NCI-H128 (cell line): ENCODE data around the gene GARS1.
"Not testable (repeated sequence)": the region's sequence is repeated elsewhere in the genome, so short reads cannot be mapped to it uniquely, and the experiment has no call there.

Source experiments
- DNase-seq: peaks from one replicate; lab custom pipeline; 2025; ENCODE audit not compliant: unreplicated experiment; lab: John Stamatoyannopoulos, UW

The GARS1 gene

DNA sequence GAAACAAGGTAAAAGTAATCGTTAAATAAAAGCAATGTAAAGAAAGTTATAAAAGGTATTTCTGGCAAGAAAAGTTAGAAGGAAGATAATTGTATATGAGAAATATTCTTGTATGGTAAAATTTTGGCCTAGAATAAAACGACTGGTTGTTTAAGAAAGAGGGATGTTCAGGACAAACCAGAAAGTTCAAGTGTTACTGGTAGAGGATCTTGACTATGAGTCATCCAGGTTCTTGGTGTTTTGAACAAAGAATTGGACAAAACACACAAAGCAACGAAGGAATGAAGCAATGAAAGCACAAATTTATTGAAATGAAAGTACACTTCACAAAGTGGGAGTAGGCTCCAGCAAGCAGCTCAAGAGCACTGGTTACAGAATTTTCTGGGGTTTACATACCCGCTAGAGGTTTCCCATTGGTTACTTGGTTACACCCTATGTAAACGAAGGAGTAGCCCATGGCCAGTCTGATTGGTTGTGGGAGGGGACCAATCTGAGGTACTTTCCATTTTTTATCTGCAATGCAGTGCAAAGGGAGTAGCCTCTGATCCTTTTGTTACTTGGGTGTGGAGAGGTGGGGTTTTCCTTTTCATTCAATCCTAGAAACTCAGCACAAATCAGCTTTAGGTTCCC lies 22.4 kb upstream of the GARS1 start:
- no peak for DNase-seq

DNA sequence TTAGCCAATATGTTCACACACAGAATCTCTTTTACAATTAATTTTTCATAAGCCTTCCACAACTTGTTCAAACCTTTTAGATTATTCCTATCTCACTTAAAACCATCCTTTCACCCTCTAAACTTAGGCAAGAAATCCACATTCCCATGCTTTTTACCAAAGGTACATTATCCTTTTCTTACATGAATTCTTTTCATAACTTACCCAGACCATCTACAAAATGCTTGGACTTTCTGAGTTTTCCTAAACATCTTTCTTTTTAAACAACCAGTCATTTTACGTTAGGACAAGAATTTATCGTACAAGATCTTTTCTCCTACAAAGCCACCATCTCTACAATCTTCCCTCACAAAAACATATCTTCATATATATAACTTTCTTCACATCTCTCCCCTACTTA lies 18.8 kb upstream of the GARS1 start:
- no peak for DNase-seq

DNA sequence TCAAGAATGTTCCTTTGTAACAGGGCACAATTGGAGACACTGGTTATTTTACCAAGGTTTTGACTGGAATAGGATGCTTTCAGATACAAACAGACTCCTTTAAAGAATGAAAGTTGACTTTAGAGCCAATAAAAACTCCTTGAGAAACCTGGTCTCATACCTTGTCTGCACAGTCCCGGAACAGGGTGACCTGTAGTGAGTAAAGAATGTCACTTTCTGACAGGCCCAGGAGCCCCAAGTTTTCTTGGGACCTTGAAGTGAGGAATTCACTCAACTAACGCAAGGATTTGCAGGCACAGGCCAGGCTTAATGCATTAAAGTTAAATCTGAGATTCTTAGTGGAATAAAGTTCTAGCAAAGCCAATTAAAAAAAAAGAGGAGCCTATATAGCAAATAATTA lies 11.5 kb upstream of the GARS1 start:
- DNase-seq, result no peak

DNA sequence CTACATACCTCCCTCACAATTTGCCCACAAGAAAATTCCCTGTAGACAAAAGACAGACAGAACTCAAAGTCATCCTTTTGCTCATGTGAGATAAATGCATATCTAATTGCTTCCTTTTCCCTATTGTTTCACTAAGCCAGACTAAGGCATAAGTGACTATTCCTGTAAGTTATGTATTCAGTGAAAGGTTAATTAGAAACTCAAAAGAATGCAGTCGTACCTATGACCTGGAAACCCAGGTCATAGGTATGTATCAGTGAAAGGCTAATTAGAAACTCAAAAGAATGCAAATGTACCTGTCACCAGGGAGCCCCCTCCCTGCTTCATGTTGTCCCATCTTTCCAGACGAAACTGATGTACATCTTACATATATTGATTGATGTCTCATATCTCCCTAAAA lies 10.3 kb upstream of the GARS1 start:
- no peak for DNase-seq

DNA sequence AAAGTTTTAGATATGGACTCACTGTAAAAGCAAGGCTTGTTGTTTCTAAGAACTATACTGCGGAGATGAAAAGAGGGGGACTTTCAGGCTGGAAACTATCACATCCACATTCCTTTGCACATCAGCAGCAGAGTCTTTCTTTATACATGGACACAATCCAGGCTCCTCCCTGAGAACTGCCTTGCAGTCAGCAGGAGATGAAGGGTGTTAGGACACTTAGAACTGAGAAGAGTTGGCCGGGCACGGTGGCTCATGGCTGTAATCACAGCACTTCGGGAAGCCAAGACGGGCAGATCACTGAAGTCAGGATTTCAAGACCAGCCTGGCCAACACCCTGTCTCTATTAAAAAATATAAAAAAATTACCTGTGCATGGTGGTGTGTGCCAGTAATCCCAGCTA lies 9.7 kb upstream of the GARS1 start:
- DNase-seq, result no peak

DNA sequence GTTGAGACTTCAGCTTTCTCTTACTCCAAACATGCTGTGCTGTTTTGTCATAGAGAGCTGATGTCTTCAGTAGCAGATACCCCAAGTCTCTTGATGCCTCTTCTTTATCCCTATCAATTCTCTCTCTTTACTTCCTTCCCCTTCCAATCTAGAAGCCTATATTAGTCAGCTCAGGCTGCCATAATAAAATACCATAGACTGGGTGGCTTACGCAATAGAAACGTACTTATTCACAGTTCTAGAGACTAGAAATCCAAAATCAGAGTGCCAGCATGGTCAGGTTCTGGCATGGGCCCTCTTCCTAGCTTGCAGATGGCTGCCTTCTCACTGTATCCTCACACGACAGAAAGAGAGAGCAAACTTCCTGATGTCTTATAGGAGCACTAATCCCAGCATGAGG lies 9.0 kb upstream of the GARS1 start:
- no peak for DNase-seq

DNA sequence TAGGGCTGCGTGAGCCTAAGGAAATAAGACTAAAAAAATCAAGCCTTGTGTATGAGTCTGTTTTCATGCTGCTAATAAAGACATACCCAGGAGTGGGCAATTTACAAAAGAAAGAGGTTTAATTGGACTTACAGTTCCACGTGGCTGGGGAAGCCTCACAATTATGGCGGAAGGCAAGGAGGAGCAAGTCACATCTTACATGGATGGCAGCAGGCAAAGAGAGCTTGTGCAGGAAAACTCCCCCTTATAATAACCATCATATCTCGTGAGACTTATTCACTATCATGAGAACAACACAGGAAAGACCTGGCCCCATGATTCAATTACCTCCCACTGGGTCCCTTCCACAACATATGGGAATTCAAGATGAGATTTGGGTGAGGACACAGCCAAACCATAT lies 7.1 kb upstream of the GARS1 start:
- not testable (repeated sequence) for DNase-seq

DNA sequence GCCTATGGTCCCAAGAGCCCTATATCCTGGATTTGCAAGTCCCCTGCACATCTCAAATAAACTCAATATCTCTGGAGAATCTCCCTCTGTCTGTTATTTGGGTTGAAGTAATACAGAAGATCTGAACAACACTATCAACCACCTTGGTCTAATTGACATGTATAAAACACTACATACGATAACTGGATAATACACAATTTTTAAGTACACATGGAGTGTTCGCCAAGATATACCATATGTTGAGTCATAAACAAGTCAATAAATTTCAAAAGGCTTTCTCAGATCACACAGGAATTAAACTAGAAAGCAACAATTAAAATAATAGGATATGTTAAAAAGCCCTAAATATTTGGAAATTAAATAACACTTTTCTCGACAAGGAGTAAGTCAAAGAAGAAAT lies 5.6 kb upstream of the GARS1 start:
- no peak for DNase-seq

DNA sequence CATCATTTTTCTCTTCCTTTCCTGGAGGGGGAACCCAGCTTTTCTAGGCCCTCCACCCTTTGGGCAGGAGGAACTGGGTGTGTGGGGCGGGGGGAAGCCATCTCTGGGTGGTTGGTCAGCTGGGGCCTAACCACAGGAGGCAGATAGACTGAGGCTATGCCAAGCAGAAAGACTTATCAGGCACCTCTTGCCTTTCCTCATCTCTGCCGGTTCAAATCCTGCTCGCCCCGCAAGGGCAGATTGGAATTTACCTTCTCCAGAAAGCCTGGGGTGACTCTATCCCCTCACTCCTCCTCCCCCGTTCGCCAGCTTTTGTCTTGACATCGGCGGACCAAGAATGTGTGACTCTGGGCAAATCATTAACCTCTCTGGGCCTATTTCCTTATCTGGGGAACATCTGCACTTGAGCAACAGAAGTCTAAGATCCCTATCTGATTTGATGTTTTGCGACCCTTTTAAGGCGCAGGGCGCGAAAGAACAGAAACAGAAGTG lies 584 bp upstream of the GARS1 start:
- DNase-seq, result no peak

DNA sequence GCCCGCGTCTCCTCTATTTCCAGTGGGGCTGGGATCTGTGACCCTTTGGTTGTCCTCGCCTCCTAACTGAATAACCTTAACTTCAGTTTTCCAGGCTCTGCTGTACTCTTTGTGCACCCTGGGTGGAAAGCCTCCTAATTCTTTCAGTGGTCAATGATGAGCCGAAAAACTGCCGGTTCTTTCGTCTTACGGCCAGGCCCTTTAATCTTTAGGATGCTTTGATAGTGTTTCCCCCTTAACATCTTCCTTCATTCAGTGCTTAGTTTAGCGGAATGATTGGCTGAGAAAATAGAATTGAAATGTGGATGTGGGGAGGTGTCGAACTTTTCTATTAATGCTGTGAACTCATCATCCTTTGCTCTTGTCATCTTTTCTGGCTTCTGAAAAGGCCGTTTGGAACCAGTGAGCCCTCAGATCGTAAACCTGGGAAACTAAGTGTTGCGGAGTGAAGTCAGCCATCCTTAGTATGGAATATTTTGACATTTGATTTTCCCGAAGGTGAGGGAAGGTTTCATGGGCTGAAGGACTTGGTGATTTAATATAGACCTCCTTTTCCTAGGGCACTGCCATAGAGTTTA lies 847 bp downstream of the GARS1 start:
- no peak for DNase-seq

DNA sequence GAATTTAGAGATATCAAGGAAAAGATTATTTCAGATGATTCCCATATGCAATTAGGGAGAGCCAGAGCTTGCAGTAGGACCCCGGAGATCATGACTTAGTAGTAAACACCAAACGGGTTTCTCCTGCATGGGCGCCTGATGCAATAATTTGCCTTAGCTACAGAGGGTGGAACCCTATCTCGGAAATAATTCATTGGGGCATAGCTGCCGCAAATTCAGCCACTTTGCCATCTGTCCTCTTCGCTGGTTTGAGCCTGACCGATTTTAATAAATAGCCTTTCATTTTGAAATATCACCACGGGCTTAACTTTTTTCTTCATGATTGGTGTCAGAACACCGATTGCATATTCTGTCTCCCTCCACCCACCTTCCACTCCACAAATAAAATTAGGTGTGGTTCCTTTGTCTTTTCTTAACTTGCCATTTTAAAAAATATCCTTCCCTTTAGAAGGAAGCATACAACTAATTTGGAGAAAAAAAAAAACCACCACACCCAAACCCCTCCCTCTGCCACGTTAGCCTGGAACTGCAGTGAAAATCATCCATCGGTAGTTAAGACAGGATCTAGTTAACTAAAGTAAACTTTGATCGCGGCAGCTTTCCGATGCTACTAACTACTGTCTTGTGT lies 1.4 kb downstream of the GARS1 start:
- DNase-seq, result no peak

DNA sequence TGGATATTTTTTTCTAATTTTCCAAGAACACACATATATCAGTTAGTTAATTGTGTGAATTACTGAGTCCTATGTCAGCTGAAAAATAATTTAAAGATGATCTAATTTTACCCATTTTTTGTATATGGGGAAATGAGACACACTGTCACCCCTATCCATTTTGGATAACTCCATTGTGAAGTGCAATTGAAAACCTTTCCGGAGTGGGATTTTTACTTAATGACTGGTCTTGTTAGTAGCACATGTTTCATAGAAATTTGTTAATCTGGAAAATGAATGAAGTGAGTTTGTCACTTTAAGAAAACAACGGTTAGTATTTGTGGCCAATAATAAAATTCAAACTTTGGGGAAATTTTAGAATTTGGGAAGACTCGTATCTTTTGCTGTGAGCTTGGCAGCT lies 2.0 kb downstream of the GARS1 start:
- DNase-seq, result no peak

DNA sequence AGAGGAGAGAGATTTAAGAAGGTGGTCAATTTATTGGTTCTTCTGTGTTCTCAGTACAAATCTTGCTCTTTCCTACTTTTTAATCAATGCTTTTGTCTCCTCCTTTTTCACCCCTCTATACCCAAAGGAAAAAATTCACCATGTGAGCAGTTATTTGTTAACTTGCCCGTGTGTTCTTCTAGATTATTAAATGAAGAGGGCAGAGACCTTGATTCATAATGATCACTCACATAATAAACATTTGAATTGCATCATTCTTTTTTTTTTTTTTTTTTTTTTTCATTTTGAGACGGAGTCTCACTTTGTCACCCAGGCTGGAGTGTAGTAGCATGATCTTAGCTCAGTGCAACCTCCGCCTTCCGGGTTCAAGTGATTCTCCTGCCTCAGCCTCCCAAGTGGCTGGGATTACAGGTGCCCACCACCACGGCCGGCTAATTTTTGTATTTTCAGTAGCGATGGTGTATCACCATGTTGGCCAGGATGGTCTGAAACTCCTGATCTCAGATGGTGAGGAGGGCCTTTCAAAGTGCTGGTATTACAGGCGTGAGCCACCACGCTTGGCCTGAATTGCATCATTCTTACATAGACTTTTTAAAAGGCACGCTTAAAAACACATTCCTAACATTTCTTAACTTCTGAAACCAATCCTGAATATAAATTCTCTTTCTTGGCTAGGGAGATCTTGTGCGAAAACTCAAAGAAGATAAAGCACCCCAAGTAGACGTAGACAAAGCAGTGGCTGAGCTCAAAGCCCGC lies 3.6 kb downstream of the GARS1 start:
- DNase-seq, result no peak

DNA sequence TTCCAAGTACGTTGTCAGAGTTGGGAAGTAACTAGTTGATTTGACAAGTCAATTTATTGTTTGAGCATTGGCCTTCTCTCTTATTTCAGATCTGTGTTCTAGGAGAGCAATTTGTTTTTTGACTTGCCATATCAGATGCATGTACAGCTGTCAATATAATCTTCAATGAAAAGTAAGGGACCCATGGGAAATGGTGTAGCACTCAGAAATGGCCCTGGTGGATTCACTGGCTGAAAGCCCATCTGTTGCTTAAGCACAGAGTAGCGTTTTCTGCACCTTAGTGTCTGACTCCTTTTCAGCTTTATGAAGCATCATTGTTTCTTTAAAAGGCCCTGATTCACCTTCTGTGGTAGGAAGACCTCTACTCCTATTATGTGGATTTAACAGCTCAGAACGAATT lies 10.2 kb downstream of the GARS1 start:
- DNase-seq, result no peak

DNA sequence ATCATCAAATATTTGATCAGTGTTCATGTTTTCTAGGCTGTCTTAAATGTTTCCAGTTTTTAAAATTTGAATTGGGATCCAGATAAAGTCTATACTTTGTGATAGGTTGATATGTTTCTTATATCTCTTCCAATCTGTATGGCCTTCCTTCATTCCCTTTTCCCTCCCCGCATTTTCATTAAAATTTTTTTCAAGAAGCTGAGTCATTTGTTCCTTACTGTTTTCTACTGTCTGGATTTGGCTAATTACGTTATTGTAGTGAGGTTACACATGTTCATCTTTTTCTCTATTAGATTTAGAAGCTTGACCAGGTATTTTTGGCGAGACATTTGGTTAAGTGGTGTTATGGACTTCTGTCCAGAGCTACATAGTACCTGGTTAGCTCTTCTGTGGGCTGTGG lies 11.2 kb downstream of the GARS1 start:
- DNase-seq, result no peak

DNA sequence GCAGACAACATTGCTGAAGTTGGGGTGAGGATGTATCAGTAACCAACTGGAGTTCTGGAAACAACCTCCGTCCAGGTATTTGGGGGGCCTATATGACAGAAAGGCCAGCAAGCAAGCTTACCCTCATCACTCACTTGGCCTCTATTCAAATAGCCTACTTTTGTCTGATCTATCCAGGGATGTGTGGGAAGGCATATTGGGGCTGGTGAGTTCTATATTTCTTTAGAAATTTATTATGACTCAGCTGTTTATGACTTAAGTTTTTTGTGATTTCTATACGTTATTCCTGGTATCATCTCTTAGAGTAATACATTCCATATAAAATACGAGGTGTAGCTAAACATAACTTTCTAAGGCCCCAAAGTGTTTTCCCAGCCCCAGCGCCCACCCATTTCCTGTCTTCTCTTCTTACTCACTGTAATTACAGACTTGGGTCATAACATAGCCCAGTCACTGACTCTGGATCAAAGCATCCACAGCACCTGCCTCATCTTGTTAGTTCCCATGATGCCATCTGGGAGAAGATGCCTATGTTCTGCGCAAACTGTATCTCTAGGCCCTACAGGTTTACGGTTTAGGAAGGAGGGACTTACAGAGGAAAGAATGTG lies 18.1 kb downstream of the GARS1 start:
- DNase-seq, result no peak

DNA sequence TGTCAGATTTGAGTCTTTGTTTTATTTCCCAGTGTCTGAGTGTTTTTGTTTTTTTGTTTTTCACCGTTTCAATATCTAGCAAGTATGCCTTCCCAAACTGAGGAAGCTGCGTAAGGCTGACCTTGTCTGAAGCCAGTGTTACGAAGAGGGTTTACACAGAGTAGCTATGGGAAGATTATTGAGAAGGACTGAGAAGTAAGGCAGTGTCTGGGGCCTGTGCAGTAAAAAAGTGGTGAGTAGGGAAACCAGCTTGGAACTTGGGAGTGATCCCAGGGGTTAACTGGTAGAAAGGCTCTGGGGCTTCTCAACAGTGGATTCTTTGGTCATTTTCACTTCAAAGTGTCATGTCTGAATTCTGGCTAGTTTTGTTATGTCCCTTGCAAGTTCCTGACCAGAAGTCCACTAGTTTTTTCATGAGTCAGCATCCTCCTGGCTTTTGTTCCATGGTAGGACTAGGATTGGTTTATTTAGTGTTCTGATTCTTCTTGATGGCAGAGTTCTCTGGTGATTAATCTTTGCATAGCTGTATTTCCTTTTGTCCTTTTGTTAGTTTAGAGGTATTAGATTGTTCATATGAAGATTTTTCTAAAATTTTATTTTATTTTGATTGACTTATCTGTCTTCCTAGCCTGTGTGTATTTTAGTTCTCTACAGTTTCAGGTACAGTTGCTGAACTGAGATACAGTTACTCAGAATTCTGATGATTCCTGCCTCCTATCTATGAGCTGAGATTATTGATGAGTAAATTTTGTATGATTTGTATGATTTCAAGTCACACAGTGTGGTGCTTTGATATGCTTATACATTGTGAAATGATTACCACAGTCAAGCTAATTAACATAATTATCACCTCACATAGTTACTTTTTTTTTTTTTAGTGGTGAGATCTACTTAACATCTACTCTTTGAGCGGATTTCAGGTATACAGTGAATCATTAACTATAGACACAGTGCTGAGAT lies 19.0 kb downstream of the GARS1 start:
- DNase-seq, result no peak

DNA sequence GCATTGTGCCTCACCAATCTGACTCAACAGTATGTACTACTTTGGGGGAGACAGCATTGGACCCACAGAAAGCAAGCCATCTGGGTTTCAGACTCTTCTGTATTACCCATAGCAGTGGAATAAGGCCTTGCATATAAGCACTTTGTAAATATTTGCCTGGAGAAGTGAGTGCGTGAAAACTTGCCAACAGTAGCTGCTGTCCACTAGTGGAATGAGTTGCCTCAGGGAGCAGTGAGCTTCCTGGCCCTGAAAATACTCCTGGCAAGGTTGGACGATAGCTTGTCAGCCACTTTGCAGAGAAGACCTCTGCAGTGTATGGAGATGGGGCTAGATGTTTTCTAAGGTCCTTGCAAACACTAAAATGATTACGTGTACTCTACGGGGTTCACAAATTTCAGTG lies 21.6 kb downstream of the GARS1 start:
- no peak for DNase-seq

DNA sequence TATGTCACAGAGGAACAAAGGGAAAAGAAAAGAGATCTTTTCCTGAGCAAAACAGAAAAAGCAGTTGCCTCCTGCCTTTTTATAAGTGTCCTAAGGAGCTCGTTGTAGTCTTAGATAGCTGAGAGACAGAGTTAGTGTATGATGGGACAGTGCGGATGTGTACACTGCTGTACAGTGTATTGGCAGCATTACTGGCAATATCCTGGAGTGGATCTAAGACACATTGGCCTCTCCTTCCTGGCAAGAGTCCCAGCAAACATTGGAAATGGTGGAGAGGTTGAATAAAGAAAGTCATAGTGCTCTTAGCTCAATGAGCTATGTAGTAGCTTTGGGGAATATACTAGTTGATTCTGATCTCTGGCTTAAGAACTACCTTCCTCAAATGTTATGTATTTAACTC lies 22.7 kb downstream of the GARS1 start:
- no peak for DNase-seq

DNA sequence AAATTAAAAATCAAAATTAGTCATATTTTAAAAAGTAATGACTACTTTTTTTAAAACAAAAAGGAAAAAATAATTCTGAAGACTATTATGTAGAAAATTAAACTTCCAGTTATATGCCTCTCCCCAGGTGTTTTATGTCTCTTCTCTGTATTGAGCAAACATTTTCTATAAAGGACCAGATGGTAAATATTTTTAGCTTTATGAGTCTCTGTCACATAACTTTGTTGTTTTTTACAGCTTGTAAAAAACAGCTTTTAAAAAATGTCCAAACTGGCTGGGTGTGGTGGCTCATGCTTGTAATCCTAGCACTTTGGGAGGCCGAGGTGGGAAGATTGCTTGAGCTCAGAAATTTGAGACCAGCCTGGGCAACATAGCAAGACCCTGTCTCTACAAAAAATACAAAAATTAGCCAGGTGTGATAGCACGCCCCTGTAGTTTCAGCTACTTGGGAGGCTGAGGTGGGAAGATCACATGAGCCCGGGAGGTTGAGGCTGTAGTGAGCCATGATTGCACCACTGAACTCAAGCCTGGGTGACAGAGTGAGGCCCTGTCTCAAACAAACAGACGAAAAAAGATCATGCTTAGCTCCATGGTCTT lies 23.5 kb downstream of the GARS1 start:
- DNase-seq, result no peak
